Natural killer cell treated with Interleukin-12 subunit alpha and Interleukin-12 subunit beta and Interleukin-15 and Interleukin-18, amount 100 ng/mL, for 72 hours (primary cell): ENCODE measurements around the gene SOX8. TPM values are rescaled to one million over a fixed set of nuclear protein-coding genes. Genes with fewer than 3 reads are reported as not detected.

Experiments
- ATAC-seq, 2 donors: fragments of 150-1000 bp; cut with Tn5 transposase in 1 of 2; sonication (Bioruptor Pico), chemical (Tn5 transposase) in 1 of 2; 2 replicates each; pipeline ENCODE4 v1.10.0; 2021
- DNase-seq: peaks from one replicate; pipeline ENCODE4 v3.0.0; 2022; ENCODE audit warnings: low spot score
- H3K27ac Mint-ChIP-seq, 2 donors: 1 replicate in 1 of 2; 2 replicates in 1 of 2; pipeline ENCODE4 v1.8.0; 2022; ENCODE audit warnings: mixed read lengths in 2 of 2, mild to moderate bottlenecking in 1 of 2, moderate library complexity in 1 of 2
- H3K27me3 Mint-ChIP-seq, 2 donors: 1 replicate in 1 of 2; 2 replicates in 1 of 2; pipeline ENCODE4 v1.8.0; 2022; ENCODE audit warnings: mixed read lengths in 2 of 2
- H3K36me3 Mint-ChIP-seq: one replicate; pipeline ENCODE4 v1.8.0; 2022; ENCODE audit warnings: mixed read lengths
- H3K4me1 Mint-ChIP-seq, 2 donors: 1 replicate in 1 of 2; 2 replicates in 1 of 2; pipeline ENCODE4 v1.8.0; 2022; ENCODE audit warnings: low read depth in 2 of 2, mixed read lengths in 2 of 2, mild to moderate bottlenecking in 1 of 2
- H3K4me3 Mint-ChIP-seq: one replicate; pipeline ENCODE4 v1.8.0; 2022; ENCODE audit warnings: mixed read lengths
- H3K9me3 Mint-ChIP-seq: 2 replicates; pipeline ENCODE4 v1.8.0; 2022; ENCODE audit warnings: mixed read lengths
- total RNA-seq, 2 donors: library from RNA; stranded (reverse); gene quantifications; one replicate each; pipeline ENCODE4 v1.2.3, GENCODE V29; 2022

Gene SOX8
- total RNA-seq, 2 donors from 2014 or later = 0.20 TPM; not detected in 1

DNA sequence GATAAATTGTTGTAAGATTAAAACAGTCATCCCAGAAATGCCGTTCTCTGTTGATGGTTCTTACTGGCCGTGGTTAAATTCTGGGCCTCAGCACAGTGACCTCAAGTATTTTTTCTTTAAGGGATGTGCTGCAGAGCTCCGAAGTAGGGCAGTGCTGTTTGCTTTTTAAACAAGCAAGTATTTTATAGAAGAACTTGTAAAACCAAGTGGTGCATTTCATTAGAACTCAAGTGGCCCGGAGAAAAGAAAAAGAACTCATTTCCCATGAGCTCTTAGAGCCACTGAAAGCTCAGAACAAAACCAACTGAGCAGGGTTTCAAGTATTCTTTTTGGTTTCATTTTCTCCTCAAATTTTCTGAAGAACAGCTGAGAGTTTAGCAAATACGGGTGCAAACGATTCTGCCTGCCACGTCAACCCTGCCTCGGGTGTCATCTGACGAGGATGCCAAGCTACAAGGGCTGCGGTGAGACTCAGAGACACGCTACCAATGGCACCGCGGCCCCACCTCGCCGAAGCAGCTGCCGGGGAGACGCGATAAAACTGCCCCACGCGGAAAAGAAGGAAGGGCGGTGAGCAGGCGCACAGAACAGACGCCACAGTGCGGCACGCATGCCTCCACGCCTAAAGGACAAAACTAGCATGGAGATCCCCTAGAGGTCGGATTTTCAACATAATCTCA, 17.1 kb upstream of the SOX8 start:
- Mint-ChIP-seq H3K27me3 (no peaks in the 10 kb centered on the region), H3K27ac (peak overlapping the region; percentile 12 to 90), H3K36me3 (peaks cover 10% of the 10 kb centered on the region), H3K4me3 (peak overlapping the region; percentile 81), H3K9me3 (no peaks in the 10 kb centered on the region), H3K4me1 (peaks cover 22 to 26% of the 10 kb centered on the region in 2 donors)
- peak in 1 of 2 donors; percentile 79 for ATAC-seq
- no peak for DNase-seq

DNA sequence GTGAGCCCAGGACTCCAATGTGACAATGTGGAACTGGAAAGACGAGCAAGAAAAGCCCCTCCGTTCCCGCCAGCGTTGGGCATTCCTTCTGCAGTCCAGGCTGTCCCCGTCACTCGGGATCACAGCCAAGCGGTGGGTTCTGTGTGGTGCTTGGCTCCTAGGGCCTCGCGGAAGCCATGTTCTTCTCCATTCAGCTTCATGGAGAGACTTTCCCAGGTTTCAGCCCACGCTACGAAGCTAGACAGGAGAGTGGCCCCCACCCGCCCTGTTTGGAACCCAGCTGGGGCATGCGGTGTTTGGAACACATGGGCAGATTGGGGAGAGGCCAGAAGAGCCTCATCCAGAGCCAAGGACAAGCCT, 16.6 kb upstream of the SOX8 start:
- Mint-ChIP-seq H3K4me1 (peaks cover 22 to 26% of the 10 kb centered on the region in 2 donors), H3K27ac (peak overlapping the region; percentile 12 to 90)

DNA sequence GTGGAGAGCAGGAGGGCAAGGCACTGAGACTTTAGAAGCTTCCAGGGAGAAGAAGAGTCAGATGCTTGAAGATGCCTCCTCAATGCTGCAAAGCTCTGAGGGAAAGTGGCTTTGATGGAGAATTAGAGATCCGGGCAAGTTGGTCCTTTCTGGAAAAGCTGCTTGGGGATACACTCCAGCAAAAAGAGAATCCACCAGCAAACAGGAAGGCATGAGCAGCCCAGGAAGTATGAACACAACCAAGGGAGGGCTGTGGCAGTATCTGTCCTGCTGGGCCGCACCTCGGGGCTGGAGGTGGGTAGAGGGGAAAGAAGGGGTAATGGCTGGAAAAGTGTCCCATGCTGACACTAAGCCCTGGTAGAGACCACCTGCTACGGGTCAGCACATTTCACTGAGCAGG, 16.1 kb upstream of the SOX8 start:
- DNase-seq = no peak
- no peaks in the 10 kb centered on the region for H3K27me3 Mint-ChIP-seq
- no peak for ATAC-seq
- H3K36me3 Mint-ChIP-seq = peaks cover 10% of the 10 kb centered on the region
- peaks cover 22 to 26% of the 10 kb centered on the region in 2 donors for H3K4me1 Mint-ChIP-seq
- H3K9me3 Mint-ChIP-seq = no peaks in the 10 kb centered on the region
- H3K27ac Mint-ChIP-seq = peak overlapping the region; percentile 12 to 90
- peak overlapping the region; percentile 81 for H3K4me3 Mint-ChIP-seq

More for the DNA sequence above, 16.6 kb upstream of the SOX8 start:
- DNase-seq (no peak), ATAC-seq (no peak)
- no peaks in the 10 kb centered on the region for H3K9me3 Mint-ChIP-seq
- H3K36me3 Mint-ChIP-seq = peaks cover 10% of the 10 kb centered on the region
- peak overlapping the region; percentile 81 for H3K4me3 Mint-ChIP-seq
- H3K27me3 Mint-ChIP-seq = no peaks in the 10 kb centered on the region

DNA sequence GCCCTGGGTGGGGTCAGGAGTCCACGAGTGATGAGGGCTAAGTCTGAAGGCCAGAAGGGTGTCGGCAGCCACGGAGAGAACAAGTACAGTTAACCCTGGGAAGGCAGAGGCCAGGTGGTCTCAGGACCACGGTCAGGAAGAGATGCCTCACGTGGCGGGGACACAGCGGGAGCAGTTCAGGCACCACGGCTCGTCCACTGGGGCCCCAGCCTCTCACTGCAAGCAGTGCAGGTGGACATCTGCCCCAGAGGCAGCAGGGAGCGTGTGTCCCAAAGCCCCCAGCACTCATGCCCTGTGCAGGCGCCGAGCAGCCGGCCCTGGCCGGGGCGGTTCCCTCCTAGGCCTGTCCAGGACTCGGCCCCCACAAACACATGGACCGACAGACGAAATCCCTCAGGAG, 15.5 kb upstream of the SOX8 start:
- peaks cover 10% of the 10 kb centered on the region for H3K36me3 Mint-ChIP-seq
- no peak for ATAC-seq
- H3K27me3 Mint-ChIP-seq = no peaks in the 10 kb centered on the region
- no peak for DNase-seq
- no peak overlapping the region for H3K27ac Mint-ChIP-seq
- H3K4me3 Mint-ChIP-seq = no peak overlapping the region
- no peaks in the 10 kb centered on the region for H3K9me3 Mint-ChIP-seq
- peaks cover 22 to 26% of the 10 kb centered on the region in 2 donors for H3K4me1 Mint-ChIP-seq

GRCh38 chr16:966505-966904, 15.1 kb upstream of the SOX8 start:
- no peak overlapping the region for H3K27ac Mint-ChIP-seq
- no peak for DNase-seq
- no peaks in the 10 kb centered on the region for H3K27me3 Mint-ChIP-seq
- H3K4me3 Mint-ChIP-seq = no peak overlapping the region
- ATAC-seq = no peak
- peaks cover 25 to 26% of the 10 kb centered on the region in 2 donors for H3K4me1 Mint-ChIP-seq
- H3K36me3 Mint-ChIP-seq = peaks cover 10% of the 10 kb centered on the region
- no peaks in the 10 kb centered on the region for H3K9me3 Mint-ChIP-seq

DNA sequence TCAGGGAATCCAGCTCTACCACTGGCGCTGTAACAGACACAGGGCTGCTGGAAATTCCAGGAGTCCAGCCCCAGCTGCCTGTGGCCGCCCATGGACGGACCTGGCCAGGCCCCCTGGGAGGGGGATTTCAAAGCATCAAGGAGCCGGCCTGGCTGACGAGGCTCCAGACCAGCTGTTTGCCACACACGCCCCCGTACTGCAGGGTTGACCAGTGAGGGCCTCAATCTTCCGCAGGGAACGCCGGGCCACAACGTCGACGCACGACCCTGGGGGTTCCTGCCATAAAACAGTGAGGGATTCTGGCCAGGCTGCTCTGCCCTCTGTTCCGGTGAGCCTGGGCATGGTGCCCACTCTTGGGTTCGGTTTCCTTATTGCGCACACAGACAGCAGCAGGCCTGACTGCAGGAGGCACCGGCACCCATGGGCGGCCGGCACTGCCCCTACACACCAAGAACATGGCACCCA, 14.5 kb upstream of the SOX8 start:
- DNase-seq = no peak
- Mint-ChIP-seq H3K9me3 (no peaks in the 10 kb centered on the region), H3K27ac (no peak overlapping the region), H3K4me1 (peaks cover 26 to 31% of the 10 kb centered on the region in 2 donors), H3K4me3 (no peak overlapping the region), H3K36me3 (peaks cover 10% of the 10 kb centered on the region), H3K27me3 (no peaks in the 10 kb centered on the region)
- no peak for ATAC-seq

DNA sequence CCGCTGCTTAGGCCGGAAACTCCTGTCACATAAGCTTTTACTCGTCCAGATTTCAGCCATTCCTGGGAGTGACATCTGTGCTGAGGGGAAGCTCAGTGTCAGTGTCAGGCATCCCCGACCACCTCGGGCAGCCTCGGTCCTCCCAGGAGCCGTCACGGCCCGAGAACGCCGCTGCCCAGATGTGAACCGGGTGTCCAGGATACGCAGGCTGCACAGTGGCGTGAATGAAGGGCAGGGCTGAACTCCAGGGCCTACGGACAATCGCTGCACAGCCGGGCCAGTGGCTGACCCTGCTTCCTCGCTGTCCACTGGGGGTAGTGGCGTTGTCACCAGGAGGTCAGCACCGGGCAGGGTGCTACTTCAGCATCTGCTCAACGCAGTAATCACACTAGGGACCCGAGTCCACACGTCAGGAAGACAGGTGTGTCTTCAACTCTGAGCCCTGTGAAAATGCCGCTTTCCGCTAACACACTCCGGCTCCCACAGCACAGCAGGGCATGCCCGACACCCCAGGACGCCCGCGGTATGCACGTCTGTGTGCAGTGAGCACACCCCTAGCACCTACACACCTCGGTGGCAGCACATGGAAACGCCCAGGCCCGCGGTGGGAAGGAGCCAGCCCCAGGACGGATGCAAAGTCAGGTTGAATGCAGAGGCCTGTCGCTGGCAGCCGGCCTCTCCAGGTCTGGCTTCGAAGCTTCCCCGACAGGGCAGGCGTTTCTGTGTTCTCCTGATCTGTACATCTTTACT, 13.8 kb upstream of the SOX8 start:
- Mint-ChIP-seq H3K36me3 (peaks cover 10% of the 10 kb centered on the region), H3K4me3 (no peak overlapping the region), H3K4me1 (peaks cover 26 to 32% of the 10 kb centered on the region in 2 donors), H3K27me3 (no peaks in the 10 kb centered on the region), H3K9me3 (no peaks in the 10 kb centered on the region), H3K27ac (no peak overlapping the region)
- ATAC-seq = no peak
- peak; percentile 22 for DNase-seq

DNA sequence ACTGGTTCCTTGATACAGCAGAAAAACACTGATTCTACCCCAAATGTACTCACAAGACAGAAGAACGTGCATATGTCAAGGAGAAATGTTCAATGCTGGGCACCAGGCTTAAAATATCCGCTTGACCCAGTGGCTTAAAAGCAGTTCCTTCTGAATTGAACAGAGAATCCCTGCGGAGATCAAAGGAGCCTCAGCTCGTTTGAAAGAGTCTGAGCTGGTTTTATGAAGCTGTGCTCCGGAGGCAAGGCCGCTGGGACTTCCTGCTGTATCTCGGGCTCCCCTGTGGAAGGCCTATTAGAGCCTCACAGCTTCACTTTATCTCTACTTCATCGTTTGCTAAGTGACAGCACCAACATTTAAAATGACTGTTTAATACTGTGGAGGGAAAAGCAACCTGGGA, 12.9 kb upstream of the SOX8 start:
- Mint-ChIP-seq H3K9me3 (no peaks in the 10 kb centered on the region), H3K4me3 (peak overlapping the region; percentile 55), H3K27me3 (no peaks in the 10 kb centered on the region), H3K36me3 (peaks cover 10% of the 10 kb centered on the region), H3K27ac (no peak overlapping the region), H3K4me1 (peaks cover 21 to 28% of the 10 kb centered on the region in 2 donors)
- ATAC-seq (no peak), DNase-seq (no peak)

- H3K27ac Mint-ChIP-seq = no peak overlapping the region
- H3K4me1 Mint-ChIP-seq = peaks cover 15 to 21% of the 10 kb centered on the region in 2 donors
- H3K9me3 Mint-ChIP-seq = no peaks in the 10 kb centered on the region
- ATAC-seq (peak in 1 of 2 donors; percentile 10), DNase-seq (no peak)
- H3K36me3 Mint-ChIP-seq = peaks cover 10% of the 10 kb centered on the region
- no peaks in the 10 kb centered on the region for H3K27me3 Mint-ChIP-seq
- peak overlapping the region; percentile 66 for H3K4me3 Mint-ChIP-seq
Measured at GRCh38 chr16:969508-970385, 11.8 kb upstream of the SOX8 start.

- H3K27ac Mint-ChIP-seq = no peak overlapping the region
- H3K36me3 Mint-ChIP-seq = peaks cover 6% of the 10 kb centered on the region
- DNase-seq (no peak), ATAC-seq (peak; percentile 63 to 65)
- no peaks in the 10 kb centered on the region for H3K27me3 Mint-ChIP-seq
- peaks cover 15 to 17% of the 10 kb centered on the region in 2 donors for H3K4me1 Mint-ChIP-seq
- H3K4me3 Mint-ChIP-seq = peak overlapping the region; percentile 66
- no peaks in the 10 kb centered on the region for H3K9me3 Mint-ChIP-seq
Measured at GRCh38 chr16:970386-970765, 11.2 kb upstream of the SOX8 start.

- H3K27me3 Mint-ChIP-seq = no peaks in the 10 kb centered on the region
- DNase-seq = peak; percentile 97
- ATAC-seq = peak; percentile 95 to 98
- H3K4me1 Mint-ChIP-seq = peaks cover 11 to 17% of the 10 kb centered on the region in 2 donors
- no peaks in the 10 kb centered on the region for H3K36me3 Mint-ChIP-seq
- no peaks in the 10 kb centered on the region for H3K9me3 Mint-ChIP-seq
- peak within 1 kb of the TSS in 1 of 2 donors; percentile 61 for H3K27ac Mint-ChIP-seq
- H3K4me3 Mint-ChIP-seq = peak within 1 kb of the TSS; percentile 71
Measured at GRCh38 chr16:970766-971581, 10.6 kb upstream of the SOX8 start, which contains the start of gene LMF1. TSS of gene LMF1 (minus strand) at chr16:970984. CDS start at chr16:970980, 4 bp downstream.

- Mint-ChIP-seq H3K36me3 (no peaks in the 10 kb centered on the region), H3K27me3 (no peaks in the 10 kb centered on the region), H3K4me1 (peaks cover 9 to 17% of the 10 kb centered on the region in 2 donors), H3K27ac (peak overlapping the region in 1 of 2 donors; percentile 61), H3K4me3 (peak overlapping the region; percentile 71), H3K9me3 (no peaks in the 10 kb centered on the region)
- DNase-seq (no peak), ATAC-seq (no peak)
Measured at GRCh38 chr16:971582-971905, 10.0 kb upstream of the SOX8 start.

GRCh38 chr16:971981-972315, 9.6 kb upstream of the SOX8 start:
- DNase-seq (no peak), ATAC-seq (no peak)
- no peaks in the 10 kb centered on the region for H3K9me3 Mint-ChIP-seq
- H3K27me3 Mint-ChIP-seq = no peaks in the 10 kb centered on the region
- H3K4me1 Mint-ChIP-seq = peaks cover 7 to 17% of the 10 kb centered on the region in 2 donors
- peak overlapping the region; percentile 71 for H3K4me3 Mint-ChIP-seq
- H3K27ac Mint-ChIP-seq = peak overlapping the region in 1 of 2 donors; percentile 61
- no peaks in the 10 kb centered on the region for H3K36me3 Mint-ChIP-seq
